Fibroblast of skin of back (primary cell): ENCODE data around the gene SLC22A4.

ENCODE experiments used
- DNase-seq: peaks from one replicate; pipeline ENCODE4 v3.0.0-alpha.2; 2013

SLC22A4 gene

GRCh38 chr5:132300577-132301343 lies 6.6 kb downstream of the SLC22A4 start:
- DNase-seq = no peak

- no peak for DNase-seq
These were observed 7.4 kb downstream of the SLC22A4 start for GRCh38 chr5:132301344-132302271.

DNA sequence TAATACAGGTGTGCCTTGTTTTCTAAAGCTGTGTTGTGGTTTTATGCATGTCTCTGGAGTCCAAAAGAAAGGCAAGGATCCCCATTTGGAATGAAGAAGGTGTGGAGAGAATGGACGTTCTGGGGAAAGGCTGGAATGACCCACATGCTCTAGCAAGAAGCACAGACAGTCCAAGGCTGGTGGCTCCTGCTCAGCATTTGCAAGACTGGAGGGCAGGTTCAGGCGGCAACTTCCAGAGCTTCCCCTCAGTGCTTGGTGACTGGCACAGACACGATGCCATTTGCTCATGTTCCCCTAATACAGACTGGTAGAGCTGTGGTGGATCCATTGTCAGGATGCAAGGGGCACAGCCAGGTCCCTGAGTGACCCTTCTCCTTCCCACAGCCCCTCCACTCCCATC lies 8.2 kb downstream of the SLC22A4 start:
- no peak for DNase-seq

GRCh38 chr5:132303589-132303988 lies 9.4 kb downstream of the SLC22A4 start:
- no peak for DNase-seq

DNA sequence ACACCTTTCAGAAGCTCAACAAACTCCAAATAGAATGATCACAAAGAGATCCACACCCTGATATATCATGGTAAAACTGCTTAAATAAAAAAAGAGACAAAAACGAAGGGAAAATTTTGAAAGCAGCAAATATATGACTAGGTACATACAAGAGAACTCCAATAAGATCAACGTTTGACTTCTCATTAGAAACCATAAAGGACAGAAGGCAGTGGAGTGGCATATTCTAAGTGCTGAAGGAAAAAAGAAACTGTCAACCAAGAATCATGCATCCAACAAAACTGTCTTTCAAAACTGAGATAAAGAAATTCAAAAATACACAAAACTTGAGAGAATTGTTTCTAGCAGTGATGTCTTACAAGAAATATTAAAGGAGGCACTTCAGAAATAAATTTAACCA lies 11.2 kb downstream of the SLC22A4 start:
- DNase-seq = no peak

GRCh38 chr5:132308701-132309100 lies 14.5 kb downstream of the SLC22A4 start:
- no peak for DNase-seq

- no peak for DNase-seq
These were observed 15.5 kb downstream of the SLC22A4 start for GRCh38 chr5:132309679-132310078.

DNA sequence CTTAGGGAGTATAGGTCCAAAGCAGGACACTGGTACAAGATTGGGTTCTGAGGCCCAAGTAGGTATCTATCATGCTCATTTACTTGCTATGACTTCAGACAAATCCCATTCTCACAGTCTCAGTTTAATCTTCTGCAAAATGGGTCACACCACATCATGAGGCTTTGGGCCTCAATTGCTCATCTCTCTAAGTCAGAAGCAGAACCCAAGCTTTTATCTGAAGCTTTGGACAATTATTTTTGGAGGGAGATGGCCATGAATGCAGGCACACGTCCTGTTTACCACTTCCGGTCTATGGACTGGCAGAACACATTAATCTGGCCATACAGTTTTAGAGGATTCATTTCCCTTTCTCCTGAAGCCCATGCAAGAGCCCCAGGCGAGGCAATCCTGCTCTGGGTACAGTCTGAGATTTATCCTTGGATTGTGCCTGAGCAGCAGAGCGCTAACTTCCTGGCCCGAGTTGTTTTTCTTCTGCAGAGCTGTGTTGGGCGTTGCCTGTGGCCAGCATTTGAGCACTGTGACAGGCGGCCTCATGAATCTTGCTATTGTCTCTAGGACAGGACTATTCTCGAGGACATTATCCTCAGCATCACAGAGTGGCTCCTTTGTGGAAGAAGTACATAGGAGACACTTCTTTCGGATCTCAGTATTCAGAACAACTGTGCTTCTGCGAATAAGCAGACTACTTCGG lies 16.1 kb downstream of the SLC22A4 start:
- DNase-seq = peak; percentile 23

DNA sequence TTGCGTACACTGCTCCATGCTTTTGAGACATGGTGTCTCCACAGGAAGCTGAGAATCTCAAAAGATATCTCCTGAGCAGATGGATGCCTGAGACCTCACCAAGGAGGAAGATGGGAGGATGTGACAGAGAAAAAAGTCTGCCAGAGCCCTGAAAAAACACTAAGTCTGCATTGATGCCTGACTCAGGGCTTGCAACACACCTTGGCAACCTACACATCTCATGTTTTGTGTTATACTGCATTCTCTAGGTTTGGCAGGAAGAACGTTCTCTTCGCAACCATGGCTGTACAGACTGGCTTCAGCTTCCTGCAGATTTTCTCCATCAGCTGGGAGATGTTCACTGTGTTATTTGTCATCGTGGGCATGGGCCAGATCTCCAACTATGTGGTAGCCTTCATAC lies 19.2 kb downstream of the SLC22A4 start:
- no peak for DNase-seq

DNA sequence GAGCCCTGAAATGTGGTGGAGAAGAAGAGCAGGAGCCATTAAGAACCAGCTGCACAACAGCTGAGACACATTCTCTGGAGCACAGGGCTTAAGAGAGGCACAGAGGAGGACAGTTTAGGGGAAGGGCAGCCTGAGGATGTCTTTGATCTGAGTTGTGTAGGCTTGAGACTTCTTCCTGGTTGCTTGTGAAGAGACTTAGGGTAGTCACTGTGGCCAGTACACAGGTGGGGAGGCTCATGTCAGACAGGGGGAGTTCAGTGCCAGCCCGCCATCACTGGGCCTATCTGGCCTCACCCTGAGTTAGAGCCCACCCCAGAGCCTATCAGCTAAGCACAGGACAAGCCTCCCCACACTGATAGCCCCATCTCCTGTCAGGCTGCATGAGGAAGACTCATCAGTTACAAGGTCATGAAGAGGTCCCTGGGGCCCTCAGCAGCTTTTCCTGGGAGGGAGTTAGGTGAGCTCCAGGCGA lies 19.8 kb downstream of the SLC22A4 start:
- DNase-seq = no peak

DNA sequence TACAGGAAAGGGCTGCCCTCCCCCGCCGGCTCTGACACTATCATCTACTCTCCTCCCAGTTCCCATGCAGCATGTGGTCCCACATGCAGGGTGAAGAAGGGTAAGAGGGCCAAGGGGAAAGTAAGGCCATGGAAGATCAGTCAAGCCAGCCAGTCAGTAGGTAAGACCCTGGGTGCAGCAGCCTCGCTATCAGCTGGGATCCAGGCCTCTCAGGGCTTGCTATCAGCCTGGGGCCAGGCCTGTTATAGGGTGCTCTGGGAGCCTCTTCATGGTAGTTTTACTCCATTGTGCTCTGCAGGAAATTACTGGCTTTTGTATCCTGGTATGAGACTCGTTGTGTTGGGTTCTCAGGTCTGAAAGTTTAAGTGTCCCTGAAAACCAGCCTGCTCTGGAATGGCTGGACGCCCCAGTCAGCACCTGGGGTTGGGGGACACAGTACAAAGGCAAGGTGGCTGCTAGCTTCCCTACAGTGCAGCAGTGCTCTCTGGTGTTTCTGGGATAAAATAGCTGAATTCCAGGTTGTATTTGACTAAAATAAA lies 21.4 kb downstream of the SLC22A4 start:
- DNase-seq = no peak

DNA sequence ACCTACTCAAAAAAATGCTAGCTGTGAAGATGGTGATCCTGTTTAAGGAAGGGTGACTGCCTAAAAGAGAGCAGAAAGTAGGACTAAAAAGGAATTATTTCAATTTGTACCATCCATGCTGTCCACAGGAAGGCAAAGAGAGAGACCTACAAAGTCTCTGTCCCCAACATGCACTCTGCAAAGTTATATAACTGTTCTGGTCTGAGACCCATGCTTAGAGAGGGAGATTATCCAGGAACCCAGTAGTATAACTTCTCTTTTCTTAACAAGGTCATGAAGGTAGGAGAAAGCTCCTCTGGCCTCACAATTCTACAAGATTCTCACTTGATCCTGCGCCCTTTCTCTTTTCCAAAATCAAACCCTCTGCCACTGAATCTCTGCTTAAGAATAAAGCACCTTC lies 25.8 kb downstream of the SLC22A4 start:
- DNase-seq = no peak

DNA sequence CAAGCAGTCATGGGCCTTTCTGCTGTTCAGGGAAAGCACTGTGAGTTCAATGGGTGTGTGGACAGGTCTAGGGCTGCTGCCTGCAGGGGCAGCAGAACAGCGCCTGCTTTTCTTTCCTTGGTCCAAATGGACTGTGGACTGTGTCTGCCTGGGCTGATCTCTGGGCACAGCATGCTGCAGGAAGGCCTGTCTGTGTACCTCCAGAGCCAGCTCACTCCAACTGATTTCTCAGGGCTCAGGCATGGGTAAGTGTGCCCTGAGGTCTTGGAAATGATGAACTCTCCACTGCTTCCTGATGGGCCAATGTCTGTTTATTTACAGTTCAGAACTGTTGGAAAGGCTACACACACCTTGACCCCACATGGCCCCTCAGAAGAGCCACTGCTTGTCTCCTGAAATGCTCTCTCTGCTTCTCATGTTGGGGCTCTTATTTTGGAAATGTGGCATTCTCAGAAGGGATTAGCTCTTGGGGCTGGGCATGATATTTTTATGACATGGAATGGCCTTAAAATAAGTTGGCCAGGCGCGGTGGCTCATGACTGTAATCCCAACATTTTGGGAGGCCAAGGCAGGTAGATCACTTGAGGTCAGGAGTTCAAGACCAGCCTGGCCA lies 27.0 kb downstream of the SLC22A4 start:
- DNase-seq = no peak

DNA sequence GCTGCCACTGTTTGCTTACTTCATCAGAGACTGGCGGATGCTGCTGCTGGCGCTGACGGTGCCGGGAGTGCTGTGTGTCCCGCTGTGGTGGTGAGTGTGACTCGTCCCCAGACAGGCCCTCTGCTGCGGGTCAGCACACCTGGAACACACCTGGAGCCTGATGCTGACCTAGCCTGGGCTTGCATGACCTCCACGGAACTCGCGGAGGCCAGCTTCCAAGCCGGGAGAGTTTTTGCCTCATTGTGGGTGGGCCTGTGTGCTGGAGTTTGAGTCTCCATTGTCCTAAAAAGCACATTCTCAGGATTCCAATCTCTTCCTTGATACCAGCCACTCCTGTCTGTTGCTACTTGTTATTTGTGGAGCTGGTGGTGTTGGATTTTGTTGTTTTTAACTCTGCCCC lies 28.1 kb downstream of the SLC22A4 start:
- no peak for DNase-seq

DNA sequence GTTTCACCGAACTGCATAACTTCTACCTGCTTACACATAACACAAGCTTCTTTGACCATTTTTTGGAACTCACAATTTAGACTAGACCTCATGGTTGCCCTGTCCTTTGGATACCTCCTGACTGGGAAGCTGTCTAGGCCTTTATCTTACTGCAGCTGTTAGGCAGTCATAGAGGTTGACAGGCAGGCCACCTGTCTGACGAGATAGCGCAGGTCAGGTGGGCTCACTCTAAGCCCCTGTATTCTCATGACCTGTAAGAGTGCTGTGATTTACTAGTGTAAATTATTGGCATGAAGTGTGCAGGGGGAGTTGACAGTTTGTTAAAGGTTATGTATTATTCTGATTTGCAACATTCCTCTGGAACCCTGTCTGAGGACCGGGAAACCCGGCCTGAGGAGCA lies 29.0 kb downstream of the SLC22A4 start:
- no peak for DNase-seq

GRCh38 chr5:132325691-132326090 lies 31.5 kb downstream of the SLC22A4 start:
- no peak for DNase-seq

- peak; percentile 14 for DNase-seq
These were observed 33.2 kb downstream of the SLC22A4 start for GRCh38 chr5:132327252-132327955.

DNA sequence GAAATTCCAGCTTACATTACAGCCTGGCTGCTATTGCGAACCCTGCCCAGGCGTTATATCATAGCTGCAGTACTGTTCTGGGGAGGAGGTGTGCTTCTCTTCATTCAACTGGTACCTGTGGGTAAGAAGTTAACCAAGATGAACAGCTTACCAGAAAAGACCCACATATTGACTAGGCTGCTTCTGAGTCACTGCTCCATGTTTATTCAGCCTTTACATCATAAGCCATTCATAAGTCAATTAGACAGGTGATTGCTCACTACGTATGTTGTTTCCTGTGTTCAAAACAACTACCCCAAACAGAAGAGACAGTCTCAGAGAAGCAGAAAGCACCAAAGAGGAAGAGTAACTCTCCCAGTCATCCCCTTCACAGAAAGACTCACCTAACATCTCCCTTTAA lies 40.6 kb downstream of the SLC22A4 start:
- DNase-seq = no peak

- DNase-seq = no peak
These were observed 41.2 kb downstream of the SLC22A4 start for GRCh38 chr5:132335402-132335801.

- DNase-seq = no peak
These were observed 45.3 kb downstream of the SLC22A4 start for GRCh38 chr5:132339502-132339901.

DNA sequence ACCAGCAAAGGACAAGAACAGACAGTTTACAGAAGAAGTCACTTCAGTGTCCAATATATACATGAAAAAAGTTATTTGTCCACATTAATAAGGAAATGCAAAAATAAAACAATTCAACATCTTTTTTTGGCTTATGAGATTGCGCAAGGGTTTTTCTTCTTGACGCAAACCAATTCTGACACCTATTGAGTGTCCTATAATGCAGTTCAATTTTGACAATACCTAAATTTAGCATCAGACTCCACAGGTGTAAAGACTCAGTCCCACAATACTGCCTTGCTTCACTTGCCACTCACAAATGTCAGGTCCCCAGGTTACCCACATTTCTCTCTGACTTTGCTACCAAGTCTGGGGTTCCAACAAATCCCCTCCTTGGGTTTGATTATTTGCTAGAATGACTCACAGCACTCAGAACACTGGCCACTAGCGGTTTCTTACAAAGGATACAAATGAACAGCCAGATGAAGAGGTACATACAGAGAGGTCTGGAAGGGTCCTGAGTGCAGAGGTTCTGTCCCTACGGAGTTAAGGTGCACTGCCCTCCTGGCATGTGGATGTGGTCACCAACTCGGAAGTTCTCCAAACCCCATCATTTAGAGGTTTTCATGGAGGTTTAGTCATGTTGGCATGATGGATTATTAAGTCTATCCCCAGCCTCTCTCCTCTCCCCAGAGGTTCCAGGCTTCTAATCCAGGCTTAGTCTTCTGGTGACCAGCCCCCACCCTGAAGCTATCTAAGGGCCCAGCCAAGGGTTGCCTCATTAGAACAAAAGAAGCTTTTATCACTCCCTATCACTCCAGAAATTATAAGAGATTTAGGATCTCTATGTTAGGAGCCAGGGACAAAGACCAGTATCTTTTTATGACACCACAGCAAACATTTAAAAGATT lies 48.3 kb downstream of the SLC22A4 start:
- DNase-seq = no peak
